Sciatic nerve (tissue), 2 donors: ENCODE data around the gene MET. TPM values are rescaled to one million over a fixed set of nuclear protein-coding genes. Genes with fewer than 3 reads are reported as not detected.

Experiments used
- ATAC-seq: fragments of 200-7000 bp; cut with Tn5 transposase; one replicate; pipeline ENCODE4 v1.9.1; 2020; ENCODE audit warnings: mild to moderate bottlenecking, moderate library complexity
- DNase-seq: peaks from one replicate; pipeline ENCODE4 v3.0.0-alpha.2; 2020; ENCODE audit warnings: low spot score
- intact Hi-C: fragments of 100-400 bp; cut with DNase I; formaldehyde crosslinking; loops from one replicate; pipeline ENCODE4 v1.14.2; 2022
- total RNA-seq: library from RNA; stranded (reverse); fragmentation: NEBNext Ultra II Directional; extraction: Animal tissue kit (Norgen Biotek cat#: 25700); gene quantifications from one replicate; pipeline ENCODE4 v1.2.1, GENCODE V29; 2021
- donor health status: DM: no; HTN: no; CAD: no.
- donor health status: DM: no; HTN: no; CAD: no.

Gene MET
- total RNA-seq, 1 donor from 2014 or later: 60.7 TPM

DNA sequence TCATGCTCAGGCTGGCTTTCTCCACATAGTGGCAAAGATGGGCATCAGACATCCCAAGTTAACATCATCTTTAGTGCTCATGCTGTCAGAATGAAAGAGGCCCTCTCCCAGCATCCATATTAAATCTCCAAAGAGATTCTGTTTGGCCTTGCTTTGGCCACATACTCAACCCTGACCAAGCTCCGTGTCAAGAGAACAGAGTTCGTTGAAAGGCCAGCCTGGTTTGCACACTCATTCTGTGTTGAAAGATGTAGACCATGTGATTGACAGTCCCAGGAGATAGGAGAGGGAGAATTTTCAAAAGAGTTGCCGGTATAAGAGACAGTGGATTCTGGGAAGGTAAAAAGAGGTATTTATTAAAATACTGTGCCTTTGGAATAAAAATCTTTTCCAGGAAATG is 19.7 kb downstream of the MET start:
- peak; percentile 89 for ATAC-seq

DNA sequence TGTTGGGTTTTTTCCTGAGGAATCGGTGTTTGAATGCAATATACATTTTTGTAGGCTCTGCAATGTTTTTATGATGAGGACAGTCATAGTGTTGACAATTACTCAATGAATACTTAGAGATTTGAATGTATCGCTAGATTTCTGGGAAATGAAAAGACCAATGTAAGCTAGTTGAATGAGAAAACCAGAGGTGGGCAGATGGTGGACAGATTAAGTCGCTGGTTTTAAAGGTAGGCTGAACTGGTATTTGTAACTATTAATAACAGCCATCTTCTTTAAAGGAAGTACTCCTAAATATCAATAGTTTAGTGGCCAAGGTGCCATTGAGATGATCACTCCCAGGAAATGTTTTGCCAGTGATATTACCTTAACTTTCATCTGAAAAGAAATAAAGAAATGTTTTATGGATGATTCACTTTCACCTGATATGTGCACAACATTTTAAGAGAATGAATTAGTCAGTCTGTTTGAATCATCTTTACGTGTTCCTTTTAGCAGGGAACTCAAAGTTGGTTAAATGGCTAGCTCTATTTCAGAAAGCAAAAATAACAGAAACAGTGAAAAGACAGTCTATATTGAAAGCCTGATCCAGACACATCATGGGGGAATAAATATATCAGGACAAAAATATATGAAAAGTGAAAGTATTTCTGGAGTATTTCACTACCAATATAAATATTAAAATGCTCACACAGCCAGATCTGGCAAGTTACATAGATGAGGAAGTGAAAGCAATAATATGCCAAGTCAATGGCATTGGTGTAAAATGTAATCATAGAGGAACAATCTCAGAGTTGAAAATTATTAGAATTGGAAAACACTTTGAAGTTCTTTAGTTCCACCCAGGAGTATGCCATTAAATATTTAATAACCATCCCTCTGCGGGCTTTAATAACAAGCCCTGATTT is 20.7 kb downstream of the MET start:
- DNase-seq: no peak
- intact Hi-C loops: no loop called here
- ATAC-seq: no peak

More for the DNA sequence above, 19.7 kb downstream of the MET start:
- no peak for DNase-seq
- intact Hi-C loops: no loop called here

DNA sequence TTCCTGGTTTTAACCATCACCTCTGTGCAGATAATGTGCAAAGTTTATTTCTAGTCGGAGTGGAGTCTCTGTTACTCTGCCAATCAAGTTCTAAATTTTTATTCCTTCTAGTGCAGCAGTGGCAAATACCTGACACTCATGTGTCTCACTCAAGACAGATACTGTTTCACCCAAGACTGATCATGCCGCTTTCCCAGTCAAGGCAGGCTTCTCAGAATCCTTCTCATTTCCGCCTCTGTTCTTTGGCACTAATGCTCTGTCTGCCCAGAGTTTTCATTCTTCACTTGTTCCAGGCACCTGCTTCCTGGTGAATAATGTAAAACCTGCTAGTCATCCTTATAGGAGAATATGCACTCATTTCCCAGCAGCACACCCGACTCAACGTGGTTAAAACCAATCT is 24.7 kb downstream of the MET start:
- DNase-seq (no peak), ATAC-seq (no peak)
- intact Hi-C loops: no loop called here

- no peak for DNase-seq
- intact Hi-C loops: no loop called here
- ATAC-seq: no peak
These were observed 25.2 kb downstream of the MET start for GRCh38 chr7:116697152-116697551.

DNA sequence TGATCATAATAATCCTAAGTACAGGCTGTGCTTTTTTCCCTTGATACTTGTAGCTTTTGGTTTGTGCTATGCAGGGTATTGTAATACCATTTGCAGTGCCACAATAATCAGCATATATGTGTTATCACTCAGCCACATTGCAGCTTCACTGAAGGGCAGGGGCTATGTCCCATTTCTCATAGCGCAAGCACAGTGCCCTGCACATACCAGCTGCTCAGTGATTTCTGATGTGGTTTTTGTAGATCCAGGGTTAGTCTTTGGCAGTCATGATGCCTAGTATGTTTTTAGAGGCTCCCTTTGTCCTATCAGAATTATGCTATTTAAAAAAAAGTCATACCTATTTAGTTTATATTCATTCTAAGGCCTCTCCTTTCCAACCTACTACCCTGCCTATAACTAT is 25.8 kb downstream of the MET start:
- intact Hi-C loops: no loop called here
- no peak for ATAC-seq
- no peak for DNase-seq

GRCh38 chr7:116698396-116698795 is 26.4 kb downstream of the MET start:
- ATAC-seq (no peak), DNase-seq (no peak)
- intact Hi-C loops: no loop called here

GRCh38 chr7:116698930-116699721 is 27.1 kb downstream of the MET start:
- intact Hi-C loops: no loop called here
- DNase-seq (no peak), ATAC-seq (no peak)

GRCh38 chr7:116699722-116700120 is 27.7 kb downstream of the MET start:
- ATAC-seq (no peak), DNase-seq (no peak)
- intact Hi-C loops: no loop called here

GRCh38 chr7:116702046-116702785 is 30.2 kb downstream of the MET start:
- DNase-seq: no peak
- intact Hi-C loops: no loop called here
- peak; percentile 24 for ATAC-seq

DNA sequence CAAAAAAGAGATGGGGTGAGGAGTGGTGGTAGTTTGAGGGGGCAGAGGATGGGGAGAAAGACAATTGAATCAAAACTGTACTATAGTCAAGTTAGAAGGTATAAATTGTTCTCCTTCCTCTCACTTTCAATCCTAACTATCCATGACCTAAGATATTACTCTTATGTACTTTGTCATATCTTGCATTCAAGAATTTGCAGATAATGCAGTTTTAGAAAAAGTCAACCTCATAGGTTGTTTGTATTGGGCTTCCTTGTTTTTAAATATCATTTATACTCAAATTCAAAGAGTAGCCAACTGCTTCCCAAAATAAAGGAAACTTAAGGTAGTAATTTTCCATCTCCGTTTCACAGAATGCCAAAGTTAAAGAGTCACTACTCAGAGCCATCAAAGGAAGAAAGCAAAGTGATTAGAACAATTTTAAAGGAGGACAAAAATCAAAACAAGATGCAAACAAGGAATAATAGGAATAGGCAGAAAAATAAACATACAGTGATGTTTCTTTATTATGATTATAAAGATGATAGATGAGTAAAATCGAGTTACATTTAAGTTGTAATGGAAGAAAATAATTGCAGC is 32.7 kb downstream of the MET start:
- intact Hi-C loops: no loop called here
- DNase-seq: no peak
- no peak for ATAC-seq

GRCh38 chr7:116705419-116705818 is 33.4 kb downstream of the MET start:
- DNase-seq: no peak
- ATAC-seq: no peak
- intact Hi-C loops: no loop called here

DNA sequence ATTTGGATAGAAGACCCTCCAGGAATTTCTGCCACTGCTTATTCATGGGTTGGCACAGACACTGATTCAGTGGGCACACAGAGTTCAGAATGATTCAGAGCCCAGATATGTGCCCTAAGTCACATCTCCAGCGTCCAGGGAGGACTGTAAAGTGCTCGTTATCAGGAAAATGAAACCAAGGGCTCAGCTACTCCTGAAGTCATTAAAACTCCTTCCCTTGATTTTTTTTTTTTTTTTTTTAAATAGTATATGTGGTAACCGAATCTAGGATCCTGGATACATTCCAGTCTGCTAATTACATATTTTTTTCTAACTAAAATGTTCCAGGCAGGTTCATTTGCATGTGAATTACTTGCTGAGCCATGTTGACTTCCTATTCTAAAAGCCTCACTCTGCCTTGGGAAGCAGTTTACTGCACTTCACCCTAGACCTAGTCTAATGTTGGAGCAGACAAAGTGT is 34.7 kb downstream of the MET start:
- intact Hi-C loops: no loop called here
- ATAC-seq (no peak), DNase-seq (no peak)

- intact Hi-C loops: no loop called here
- DNase-seq (no peak), ATAC-seq (no peak)
These were observed 35.3 kb downstream of the MET start for GRCh38 chr7:116707289-116707688.

GRCh38 chr7:116708248-116708647 is 36.3 kb downstream of the MET start:
- ATAC-seq (no peak), DNase-seq (no peak)
- intact Hi-C loops: no loop called here

GRCh38 chr7:116708861-116709260 is 36.9 kb downstream of the MET start:
- DNase-seq (no peak), ATAC-seq (no peak)
- intact Hi-C loops: no loop called here

- ATAC-seq (no peak), DNase-seq (no peak)
These were observed 37.3 kb downstream of the MET start for GRCh38 chr7:116709336-116709735.

DNA sequence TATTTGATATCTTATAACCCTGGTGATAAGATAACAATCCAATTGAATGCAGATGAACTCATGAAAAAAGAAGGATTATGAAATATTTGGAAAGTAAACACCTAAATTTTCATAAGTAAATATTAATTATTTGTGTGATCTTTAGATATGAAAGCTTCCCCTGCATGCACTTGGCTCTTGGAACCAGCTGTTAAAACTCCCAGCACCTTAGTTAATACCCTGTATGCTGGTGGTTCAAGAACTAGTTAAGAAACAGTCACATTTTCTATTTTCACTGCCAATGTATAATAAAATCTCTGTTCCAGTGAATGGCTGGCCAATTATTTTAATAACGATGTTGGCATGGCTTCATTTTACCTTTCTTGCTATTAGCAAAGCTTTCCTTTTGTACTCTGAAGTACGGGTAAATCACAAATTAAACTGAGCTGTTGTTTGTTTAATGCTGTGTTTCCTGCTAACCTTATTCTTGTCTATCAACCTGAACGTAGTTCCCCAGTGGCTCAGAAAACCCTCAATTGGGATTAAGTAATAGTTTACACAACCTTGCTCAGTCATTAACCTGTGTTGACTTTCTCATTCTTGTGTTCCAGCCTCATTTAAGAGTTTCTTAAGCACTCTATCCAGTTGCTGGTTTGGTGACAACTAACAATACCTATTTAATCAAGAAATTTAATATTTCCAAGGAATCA is 38.9 kb downstream of the MET start:
- ATAC-seq: no peak
- no peak for DNase-seq
- intact Hi-C loops: no loop called here

More at GRCh38 chr7:116709336-116709735, 37.3 kb downstream of the MET start:
- intact Hi-C loops: no loop called here

DNA sequence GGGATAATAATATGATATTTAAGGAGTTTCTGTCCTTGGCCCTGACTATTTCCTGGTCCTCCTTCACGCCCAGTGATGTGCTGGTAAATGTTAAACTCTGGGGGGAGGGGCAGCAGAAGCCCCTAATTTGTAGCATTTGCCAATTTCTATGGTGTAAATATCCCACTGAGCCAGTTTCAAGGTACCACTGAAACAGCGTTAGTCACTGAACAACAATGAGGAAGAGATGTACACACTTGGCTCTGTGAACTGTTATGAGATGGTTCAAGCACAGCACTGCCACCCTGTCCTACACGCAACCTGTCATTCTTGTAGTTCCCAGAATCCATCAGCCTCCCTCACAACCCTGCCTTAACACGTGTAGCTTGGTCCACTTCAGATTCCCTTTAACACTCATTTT is 39.8 kb downstream of the MET start:
- intact Hi-C loops: no loop called here
- no peak for ATAC-seq
- DNase-seq: no peak

DNA sequence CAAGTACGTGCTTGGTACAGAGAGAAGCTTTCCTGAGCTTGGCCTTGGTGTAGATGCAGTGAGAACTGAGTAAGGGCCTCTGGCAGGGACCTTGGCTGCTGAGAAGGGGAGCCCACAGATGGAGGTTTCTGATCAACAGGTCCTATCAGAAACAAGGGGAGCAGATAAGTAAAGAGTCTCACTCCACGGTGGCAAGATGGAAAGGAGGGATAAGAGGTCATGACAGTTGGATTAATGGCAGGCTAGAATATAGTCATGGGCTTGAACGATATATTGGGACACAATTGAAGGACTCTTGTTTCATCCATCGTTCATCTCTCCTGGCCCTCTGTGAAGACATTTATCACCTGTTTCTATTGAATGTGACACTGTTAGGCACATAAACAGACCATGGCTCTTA is 41.5 kb downstream of the MET start:
- DNase-seq (no peak), ATAC-seq (no peak)
- intact Hi-C loops: no loop called here
